ENCODE data around the gene FHIT.

The FHIT gene

GRCh38 chr3:59813148-59813538 lies 1438.1 kb downstream of the FHIT start:
- peak; percentile 95 for DNase-seq
- Histone ChIP-seq H3K9ac (ENCODE audit: low read length) (no peak overlapping the region), H3K23ac (ENCODE audit: low read length) (no peak overlapping the region), H4K8ac (ENCODE audit: low read depth, low read length) (no peak overlapping the region), H3K56ac (ENCODE audit: low read length) (no peak overlapping the region), H2BK120ac (ENCODE audit: low read depth, low read length) (no peak overlapping the region), H3K4me1 (ENCODE audit: control insufficient read depth, low read depth, low read length) (peaks cover 13% of the 10 kb centered on the region), H3K4me3 (ENCODE audit: low read length) (no peak overlapping the region), H3K27ac (ENCODE audit: low read depth, low read length) (peak overlapping the region; percentile 47), H3K27me3 (ENCODE audit: insufficient read depth, low read length, poor library complexity) (no peaks in the 10 kb centered on the region), H3K79me2 (ENCODE audit: control insufficient read depth, insufficient read depth, low read length) (no peaks in the 10 kb centered on the region), H2BK5ac (ENCODE audit: low read length) (no peak overlapping the region), H4K5ac (ENCODE audit: low read length) (no peak overlapping the region), H3K79me1 (ENCODE audit: low read length) (no peaks in the 10 kb centered on the region), H3K36me3 (ENCODE audit: control insufficient read depth, insufficient read depth, low read length) (no peaks in the 10 kb centered on the region), H3K4me2 (ENCODE audit: low read length) (no peak overlapping the region), H2BK15ac (replicated peaks; ENCODE audit: low read depth) (no peak overlapping the region), H3K18ac (ENCODE audit: low read length) (no peak overlapping the region), H3K4ac (ENCODE audit: low read depth, low read length) (no peak overlapping the region), H2AK5ac (ENCODE audit: low read length) (no peak overlapping the region)
- WGBS (ENCODE audit: extremely low coverage, insufficient coverage, low lambda C conversion rate), result no CpG with 5 or more reads among the region's 7 CpGs

- Histone ChIP-seq H3K23ac (ENCODE audit: low read length) (no peak overlapping the region), H4K5ac (ENCODE audit: low read length) (no peak overlapping the region), H2BK120ac (ENCODE audit: low read depth, low read length) (peak overlapping the region; percentile 48), H3K4ac (ENCODE audit: low read depth, low read length) (peak overlapping the region; percentile 81), H2BK5ac (ENCODE audit: low read length) (peak overlapping the region; percentile 0), H3K27me3 (ENCODE audit: insufficient read depth, low read length, poor library complexity) (no peaks in the 10 kb centered on the region), H3K4me1 (ENCODE audit: control insufficient read depth, low read depth, low read length) (peaks cover 13% of the 10 kb centered on the region), H3K27ac (ENCODE audit: low read depth, low read length) (peak overlapping the region; percentile 24), H2BK15ac (replicated peaks; ENCODE audit: low read depth) (no peak overlapping the region), H3K56ac (ENCODE audit: low read length) (peak overlapping the region; percentile 10), H3K79me1 (ENCODE audit: low read length) (no peaks in the 10 kb centered on the region), H3K4me3 (ENCODE audit: low read length) (no peak overlapping the region), H3K36me3 (ENCODE audit: control insufficient read depth, insufficient read depth, low read length) (no peaks in the 10 kb centered on the region), H4K8ac (ENCODE audit: low read depth, low read length) (no peak overlapping the region), H2AK5ac (ENCODE audit: low read length) (peak overlapping the region; percentile 2), H3K9ac (ENCODE audit: low read length) (no peak overlapping the region), H3K18ac (ENCODE audit: low read length) (peak overlapping the region; percentile 83), H3K79me2 (ENCODE audit: control insufficient read depth, insufficient read depth, low read length) (no peaks in the 10 kb centered on the region), H3K4me2 (ENCODE audit: low read length) (no peak overlapping the region)
- no CpG with 5 or more reads among the region's 11 CpGs for WGBS (ENCODE audit: extremely low coverage, insufficient coverage, low lambda C conversion rate)
- peak; percentile 87 for DNase-seq
These were observed 1438.8 kb downstream of the FHIT start for GRCh38 chr3:59812237-59813147.

- Histone ChIP-seq H3K4ac (ENCODE audit: low read depth, low read length) (no peak overlapping the region), H2BK120ac (ENCODE audit: low read depth, low read length) (peak overlapping the region; percentile 79), H3K27ac (ENCODE audit: low read depth, low read length) (no peak overlapping the region), H3K4me1 (ENCODE audit: control insufficient read depth, low read depth, low read length) (peaks cover 9% of the 10 kb centered on the region), H2AK5ac (ENCODE audit: low read length) (no peak overlapping the region), H3K27me3 (ENCODE audit: insufficient read depth, low read length, poor library complexity) (no peaks in the 10 kb centered on the region), H3K9ac (ENCODE audit: low read length) (no peak overlapping the region), H4K5ac (ENCODE audit: low read length) (no peak overlapping the region), H3K4me3 (ENCODE audit: low read length) (no peak overlapping the region), H3K79me1 (ENCODE audit: low read length) (no peaks in the 10 kb centered on the region), H3K4me2 (ENCODE audit: low read length) (no peak overlapping the region), H3K79me2 (ENCODE audit: control insufficient read depth, insufficient read depth, low read length) (no peaks in the 10 kb centered on the region), H2BK15ac (replicated peaks; ENCODE audit: low read depth) (no peak overlapping the region), H2BK5ac (ENCODE audit: low read length) (no peak overlapping the region), H3K23ac (ENCODE audit: low read length) (no peak overlapping the region), H3K36me3 (ENCODE audit: control insufficient read depth, insufficient read depth, low read length) (no peaks in the 10 kb centered on the region), H3K18ac (ENCODE audit: low read length) (peak overlapping the region; percentile 1), H4K8ac (ENCODE audit: low read depth, low read length) (no peak overlapping the region), H3K56ac (ENCODE audit: low read length) (no peak overlapping the region)
- no CpG with 5 or more reads among the region's 2 CpGs for WGBS (ENCODE audit: extremely low coverage, insufficient coverage, low lambda C conversion rate)
- DNase-seq, result no peak
These were observed 1440.1 kb downstream of the FHIT start for GRCh38 chr3:59811160-59811559.

DNA sequence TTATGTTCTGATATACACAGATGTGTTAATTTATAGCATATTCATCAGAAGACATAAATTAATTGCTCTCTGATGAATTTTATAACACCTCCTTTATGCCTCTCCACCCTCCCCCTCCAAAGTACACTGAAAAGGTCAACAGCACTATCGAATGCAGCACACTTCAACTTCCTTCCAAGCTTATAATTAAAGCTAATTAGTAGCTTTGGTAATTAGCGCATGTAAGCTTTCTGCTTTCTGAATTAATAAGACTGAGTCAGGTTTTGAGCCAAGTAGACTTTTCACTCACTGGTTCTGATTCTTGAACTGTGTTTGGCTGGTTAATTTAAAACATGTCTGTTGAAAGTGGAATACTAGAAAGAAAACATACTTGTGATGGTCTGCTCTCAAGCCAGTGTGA lies 1440.6 kb downstream of the FHIT start:
- no peak for DNase-seq
- Histone ChIP-seq H3K27ac (ENCODE audit: low read depth, low read length) (no peak overlapping the region), H2AK5ac (ENCODE audit: low read length) (no peak overlapping the region), H3K4ac (ENCODE audit: low read depth, low read length) (no peak overlapping the region), H3K79me2 (ENCODE audit: control insufficient read depth, insufficient read depth, low read length) (no peaks in the 10 kb centered on the region), H3K4me3 (ENCODE audit: low read length) (no peak overlapping the region), H2BK5ac (ENCODE audit: low read length) (no peak overlapping the region), H3K4me1 (ENCODE audit: control insufficient read depth, low read depth, low read length) (peaks cover 9% of the 10 kb centered on the region), H2BK15ac (replicated peaks; ENCODE audit: low read depth) (peak overlapping the region; percentile 5), H3K27me3 (ENCODE audit: insufficient read depth, low read length, poor library complexity) (no peaks in the 10 kb centered on the region), H2BK120ac (ENCODE audit: low read depth, low read length) (no peak overlapping the region), H3K79me1 (ENCODE audit: low read length) (no peaks in the 10 kb centered on the region), H4K5ac (ENCODE audit: low read length) (no peak overlapping the region), H3K9ac (ENCODE audit: low read length) (no peak overlapping the region), H3K23ac (ENCODE audit: low read length) (no peak overlapping the region), H4K8ac (ENCODE audit: low read depth, low read length) (no peak overlapping the region), H3K36me3 (ENCODE audit: control insufficient read depth, insufficient read depth, low read length) (no peaks in the 10 kb centered on the region), H3K4me2 (ENCODE audit: low read length) (no peak overlapping the region), H3K18ac (ENCODE audit: low read length) (peak overlapping the region; percentile 1), H3K56ac (ENCODE audit: low read length) (no peak overlapping the region)
- WGBS (ENCODE audit: extremely low coverage, insufficient coverage, low lambda C conversion rate), result no CpG with 5 or more reads among the region's 2 CpGs

DNA sequence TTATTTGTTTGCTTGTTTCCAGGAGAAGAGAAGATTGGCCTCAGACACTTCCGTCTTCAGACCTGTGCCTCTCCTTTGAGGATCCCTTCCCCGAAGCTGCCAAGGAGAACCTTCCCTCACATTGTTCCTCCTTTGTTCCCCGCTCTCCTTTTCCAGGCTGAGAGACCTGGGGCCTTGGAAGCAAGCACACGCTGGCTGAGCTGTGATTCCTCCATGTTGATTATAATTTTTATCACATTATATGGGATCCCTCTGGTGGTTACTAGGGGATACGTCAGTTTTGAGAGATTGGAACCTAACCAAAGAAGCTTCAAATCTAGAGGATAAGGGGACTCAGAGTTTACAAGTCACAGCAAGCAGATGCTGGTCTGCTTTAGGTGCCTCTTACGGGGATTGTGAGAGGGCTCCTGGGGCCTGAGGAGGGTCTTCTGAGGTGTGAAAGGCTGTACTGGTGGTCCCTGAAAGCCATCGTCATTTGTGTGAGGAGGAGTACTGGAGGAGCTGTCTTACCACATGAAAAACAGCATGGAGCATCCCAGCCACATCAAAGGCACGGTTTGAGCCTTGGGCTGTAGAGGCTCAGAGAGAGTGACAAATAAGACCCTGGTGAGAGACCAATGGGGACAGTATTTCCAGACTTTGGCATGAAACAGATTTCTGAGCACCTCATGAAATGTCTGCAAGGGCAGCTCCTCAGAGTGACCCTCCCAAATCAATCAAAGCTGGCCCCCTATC lies 1441.4 kb downstream of the FHIT start:
- Histone ChIP-seq H3K27ac (ENCODE audit: low read depth, low read length) (no peak overlapping the region), H4K5ac (ENCODE audit: low read length) (peak overlapping the region; percentile 63), H3K79me1 (ENCODE audit: low read length) (no peaks in the 10 kb centered on the region), H2BK120ac (ENCODE audit: low read depth, low read length) (peak overlapping the region; percentile 52), H3K27me3 (ENCODE audit: insufficient read depth, low read length, poor library complexity) (no peaks in the 10 kb centered on the region), H2BK5ac (ENCODE audit: low read length) (no peak overlapping the region), H3K18ac (ENCODE audit: low read length) (peak overlapping the region; percentile 46), H3K23ac (ENCODE audit: low read length) (no peak overlapping the region), H3K4ac (ENCODE audit: low read depth, low read length) (peak overlapping the region; percentile 41), H3K4me3 (ENCODE audit: low read length) (no peak overlapping the region), H3K79me2 (ENCODE audit: control insufficient read depth, insufficient read depth, low read length) (no peaks in the 10 kb centered on the region), H3K4me1 (ENCODE audit: control insufficient read depth, low read depth, low read length) (peaks cover 9% of the 10 kb centered on the region), H2BK15ac (replicated peaks; ENCODE audit: low read depth) (peak overlapping the region; percentile 5), H4K8ac (ENCODE audit: low read depth, low read length) (no peak overlapping the region), H3K9ac (ENCODE audit: low read length) (no peak overlapping the region), H3K56ac (ENCODE audit: low read length) (peak overlapping the region; percentile 31), H2AK5ac (ENCODE audit: low read length) (no peak overlapping the region), H3K36me3 (ENCODE audit: control insufficient read depth, insufficient read depth, low read length) (no peaks in the 10 kb centered on the region), H3K4me2 (ENCODE audit: low read length) (no peak overlapping the region)
- no CpG with 5 or more reads among the region's 8 CpGs for WGBS (ENCODE audit: extremely low coverage, insufficient coverage, low lambda C conversion rate)
- peak; percentile 45 for DNase-seq
